Panc1 (cell line): ENCODE measurements around the gene CSF2RB.

ENCODE experiments used
- POLR2AphosphoS5 ChIP-seq: IDR thresholded peaks from 2 replicates; pipeline ENCODE4 v1.6.1; 2012; ENCODE audit warnings: mild to moderate bottlenecking, low read depth, low read length, moderate library complexity
- TF ChIP-seq, protein P1 (sequence below): fragments of 450-650 bp; IDR thresholded peaks from 2 replicates; pipeline ENCODE4 v1.5.1; 2017; ENCODE audit warnings: mild to moderate bottlenecking

- TF ChIP-seq, protein P1, sequence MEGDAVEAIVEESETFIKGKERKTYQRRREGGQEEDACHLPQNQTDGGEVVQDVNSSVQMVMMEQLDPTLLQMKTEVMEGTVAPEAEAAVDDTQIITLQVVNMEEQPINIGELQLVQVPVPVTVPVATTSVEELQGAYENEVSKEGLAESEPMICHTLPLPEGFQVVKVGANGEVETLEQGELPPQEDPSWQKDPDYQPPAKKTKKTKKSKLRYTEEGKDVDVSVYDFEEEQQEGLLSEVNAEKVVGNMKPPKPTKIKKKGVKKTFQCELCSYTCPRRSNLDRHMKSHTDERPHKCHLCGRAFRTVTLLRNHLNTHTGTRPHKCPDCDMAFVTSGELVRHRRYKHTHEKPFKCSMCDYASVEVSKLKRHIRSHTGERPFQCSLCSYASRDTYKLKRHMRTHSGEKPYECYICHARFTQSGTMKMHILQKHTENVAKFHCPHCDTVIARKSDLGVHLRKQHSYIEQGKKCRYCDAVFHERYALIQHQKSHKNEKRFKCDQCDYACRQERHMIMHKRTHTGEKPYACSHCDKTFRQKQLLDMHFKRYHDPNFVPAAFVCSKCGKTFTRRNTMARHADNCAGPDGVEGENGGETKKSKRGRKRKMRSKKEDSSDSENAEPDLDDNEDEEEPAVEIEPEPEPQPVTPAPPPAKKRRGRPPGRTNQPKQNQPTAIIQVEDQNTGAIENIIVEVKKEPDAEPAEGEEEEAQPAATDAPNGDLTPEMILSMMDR = no peak
- no peak for TF ChIP-seq POLR2AphosphoS5
These were observed 12.9 kb downstream of the CSF2RB start for GRCh38 chr22:36926309-36926708.
